ENCODE results near the gene PFN3.

GRCh38 chr5:177354256-177354655, 46.2 kb downstream of the PFN3 start:
- TF ChIP-seq CTCF (IDR thresholded peaks at IDR 0.05; ENCODE audit: low read depth, low read length, poor library complexity, severe bottlenecking) (no peak), EZH2phosphoT487 (IDR thresholded peaks at IDR 0.05; ENCODE audit: borderline replicate concordance, low read length) (no peak)

All from DOHH2 (cell line).